ENCODE results near the gene IRF5.

Gene IRF5

GRCh38 chr7:128889121-128889520 lies 48.6 kb upstream of the IRF5 start:
- Histone ChIP-seq H3K27me3 (replicated peaks; ENCODE audit: insufficient read depth, low read length) (peaks cover 25% of the 10 kb centered on the region), H3K9me2 (replicated peaks; ENCODE audit: insufficient read depth, low read length) (no peaks in the 10 kb centered on the region), H3K9ac (ENCODE audit: low read length) (no peak overlapping the region), H4K20me1 (ENCODE audit: insufficient read depth, low read length) (no peaks in the 10 kb centered on the region), H2AFZ (ENCODE audit: low read length) (no peak overlapping the region), H3K9me3 (replicated peaks; ENCODE audit: insufficient read depth, low read length) (no peaks in the 10 kb centered on the region), H3K36me3 (replicated peaks; ENCODE audit: insufficient read depth, low read length) (no peaks in the 10 kb centered on the region), H3F3A (ENCODE audit: insufficient read depth, low read length) (no peaks in the 10 kb centered on the region), H3K79me2 (ENCODE audit: low read length) (no peaks in the 10 kb centered on the region), H3K27ac (ENCODE audit: low read length) (no peak overlapping the region), H3K4me2 (ENCODE audit: low read depth, low read length) (no peak overlapping the region), H3K4me3 (ENCODE audit: low read length) (no peak overlapping the region), H3K4me1 (ENCODE audit: low read length) (peaks cover 4% of the 10 kb centered on the region)
- DNase-seq: no peak
- TF ChIP-seq CTCF (IDR thresholded peaks at IDR 0.05; ENCODE audit: low read length) (no peak), EZH2phosphoT487 (IDR thresholded peaks at IDR 0.05; ENCODE audit: low read length) (no peak), EZH2 (optimal IDR thresholded peaks at IDR 0.05; ENCODE audit: low read depth, low read length) (no peak)

- H3K9ac ChIP-seq (ENCODE audit: low read length): no peak overlapping the region
- no peak overlapping the region for H3K27ac ChIP-seq (ENCODE audit: low read length)
- no peaks in the 10 kb centered on the region for H3F3A ChIP-seq (ENCODE audit: insufficient read depth, low read length)
- H3K27me3 ChIP-seq (replicated peaks; ENCODE audit: insufficient read depth, low read length): peaks cover 25% of the 10 kb centered on the region
- no peaks in the 10 kb centered on the region for H3K4me1 ChIP-seq (ENCODE audit: low read length)
- no peak overlapping the region for H3K4me3 ChIP-seq (ENCODE audit: low read length)
- H4K20me1 ChIP-seq (ENCODE audit: insufficient read depth, low read length): no peaks in the 10 kb centered on the region
- no peak for TF ChIP-seq EZH2phosphoT487 (IDR thresholded peaks at IDR 0.05; ENCODE audit: low read length)
- no peak for TF ChIP-seq EZH2 (optimal IDR thresholded peaks at IDR 0.05; ENCODE audit: low read depth, low read length)
- TF ChIP-seq CTCF (IDR thresholded peaks at IDR 0.05; ENCODE audit: low read length): no peak
- DNase-seq: no peak
- H2AFZ ChIP-seq (ENCODE audit: low read length): no peak overlapping the region
- H3K4me2 ChIP-seq (ENCODE audit: low read depth, low read length): no peak overlapping the region
- no peaks in the 10 kb centered on the region for H3K9me2 ChIP-seq (replicated peaks; ENCODE audit: insufficient read depth, low read length)
- H3K36me3 ChIP-seq (replicated peaks; ENCODE audit: insufficient read depth, low read length): no peaks in the 10 kb centered on the region
- H3K9me3 ChIP-seq (replicated peaks; ENCODE audit: insufficient read depth, low read length): no peaks in the 10 kb centered on the region
- no peaks in the 10 kb centered on the region for H3K79me2 ChIP-seq (ENCODE audit: low read length)
These were observed 47.2 kb upstream of the IRF5 start for GRCh38 chr7:128890306-128891109.

GRCh38 chr7:128891110-128891941 lies 46.4 kb upstream of the IRF5 start:
- Histone ChIP-seq H4K20me1 (ENCODE audit: insufficient read depth, low read length) (no peaks in the 10 kb centered on the region), H2AFZ (ENCODE audit: low read length) (no peak overlapping the region), H3K4me1 (ENCODE audit: low read length) (no peaks in the 10 kb centered on the region), H3K36me3 (replicated peaks; ENCODE audit: insufficient read depth, low read length) (no peaks in the 10 kb centered on the region), H3K4me3 (ENCODE audit: low read length) (no peak overlapping the region), H3K27ac (ENCODE audit: low read length) (no peak overlapping the region), H3K9ac (ENCODE audit: low read length) (no peak overlapping the region), H3K4me2 (ENCODE audit: low read depth, low read length) (no peak overlapping the region), H3F3A (ENCODE audit: insufficient read depth, low read length) (no peaks in the 10 kb centered on the region), H3K79me2 (ENCODE audit: low read length) (no peaks in the 10 kb centered on the region), H3K9me2 (replicated peaks; ENCODE audit: insufficient read depth, low read length) (no peaks in the 10 kb centered on the region), H3K9me3 (replicated peaks; ENCODE audit: insufficient read depth, low read length) (no peaks in the 10 kb centered on the region), H3K27me3 (replicated peaks; ENCODE audit: insufficient read depth, low read length) (peaks cover 25% of the 10 kb centered on the region)
- DNase-seq: no peak
- TF ChIP-seq CTCF (IDR thresholded peaks at IDR 0.05; ENCODE audit: low read length) (no peak), EZH2phosphoT487 (IDR thresholded peaks at IDR 0.05; ENCODE audit: low read length) (no peak), EZH2 (optimal IDR thresholded peaks at IDR 0.05; ENCODE audit: low read depth, low read length) (no peak)

All from MM.1S (cell line).